ENCODE results near the gene MMP17.

MMP17 gene

GRCh38 chr12:131828671-131829355, 620 bp downstream of the MMP17 start:
- DNase-seq (ENCODE audit: low spot score in 2 of 2) (no peak), ATAC-seq (replicated peaks; ENCODE audit: extremely low read depth, poor library complexity, severe bottlenecking) (no peak)
- H3K27me3 Mint-ChIP-seq, result peaks cover 62% of the 10 kb centered on the region
- peak overlapping the region; percentile 71 for H3K4me3 Mint-ChIP-seq
- H3K36me3 Mint-ChIP-seq (ENCODE audit: insufficient read depth), result peaks cover 1% of the 10 kb centered on the region
- no peaks in the 10 kb centered on the region for H3K9me3 Mint-ChIP-seq
- no peak overlapping the region for H3K27ac Mint-ChIP-seq (ENCODE audit: low read depth)
- H3K4me1 Mint-ChIP-seq, result peaks cover 6% of the 10 kb centered on the region

- Mint-ChIP-seq H3K27ac (ENCODE audit: low read depth) (no peak overlapping the region), H3K4me3 (peak overlapping the region; percentile 71), H3K36me3 (ENCODE audit: insufficient read depth) (peaks cover 1% of the 10 kb centered on the region), H3K27me3 (peaks cover 61% of the 10 kb centered on the region), H3K9me3 (no peaks in the 10 kb centered on the region), H3K4me1 (peaks cover 6% of the 10 kb centered on the region)
- DNase-seq (ENCODE audit: low spot score in 2 of 2) (no peak), ATAC-seq (replicated peaks; ENCODE audit: extremely low read depth, poor library complexity, severe bottlenecking) (no peak)
Measured at GRCh38 chr12:131829356-131829747, 1.2 kb downstream of the MMP17 start.

GRCh38 chr12:131829791-131830334, 1.7 kb downstream of the MMP17 start:
- no peak for DNase-seq (ENCODE audit: low spot score in 2 of 2)
- Mint-ChIP-seq H3K27ac (ENCODE audit: low read depth) (no peak overlapping the region), H3K4me1 (peaks cover 6% of the 10 kb centered on the region), H3K4me3 (peak overlapping the region; percentile 71), H3K36me3 (ENCODE audit: insufficient read depth) (peaks cover 1% of the 10 kb centered on the region), H3K9me3 (no peaks in the 10 kb centered on the region), H3K27me3 (peaks cover 56% of the 10 kb centered on the region)
- ATAC-seq (replicated peaks; ENCODE audit: extremely low read depth, poor library complexity, severe bottlenecking), result no peak

- Mint-ChIP-seq H3K4me1 (peaks cover 6% of the 10 kb centered on the region), H3K36me3 (ENCODE audit: insufficient read depth) (peaks cover 1% of the 10 kb centered on the region), H3K27me3 (peaks cover 50% of the 10 kb centered on the region), H3K9me3 (no peaks in the 10 kb centered on the region), H3K27ac (ENCODE audit: low read depth) (no peak overlapping the region), H3K4me3 (peak overlapping the region; percentile 44)
- ATAC-seq (replicated peaks; ENCODE audit: extremely low read depth, poor library complexity, severe bottlenecking) (no peak), DNase-seq (ENCODE audit: low spot score in 2 of 2) (no peak)
Measured at GRCh38 chr12:131830335-131830913, 2.2 kb downstream of the MMP17 start.

- DNase-seq (ENCODE audit: low spot score in 2 of 2) (no peak), ATAC-seq (replicated peaks; ENCODE audit: extremely low read depth, poor library complexity, severe bottlenecking) (no peak)
- Mint-ChIP-seq H3K4me3 (peak overlapping the region; percentile 44), H3K36me3 (ENCODE audit: insufficient read depth) (peaks cover 1% of the 10 kb centered on the region), H3K27ac (ENCODE audit: low read depth) (no peak overlapping the region), H3K27me3 (peaks cover 44% of the 10 kb centered on the region), H3K4me1 (peaks cover 6% of the 10 kb centered on the region), H3K9me3 (no peaks in the 10 kb centered on the region)
Measured at GRCh38 chr12:131830914-131831571, 2.9 kb downstream of the MMP17 start.

GRCh38 chr12:131831635-131832041, 3.4 kb downstream of the MMP17 start:
- Mint-ChIP-seq H3K9me3 (no peaks in the 10 kb centered on the region), H3K36me3 (ENCODE audit: insufficient read depth) (peaks cover 1% of the 10 kb centered on the region), H3K4me1 (peaks cover 6% of the 10 kb centered on the region), H3K27me3 (peaks cover 38% of the 10 kb centered on the region), H3K27ac (ENCODE audit: low read depth) (no peak overlapping the region), H3K4me3 (peak overlapping the region; percentile 44)
- ATAC-seq (replicated peaks; ENCODE audit: extremely low read depth, poor library complexity, severe bottlenecking) (no peak), DNase-seq (ENCODE audit: low spot score in 2 of 2) (no peak)

- Mint-ChIP-seq H3K27ac (ENCODE audit: low read depth) (no peak overlapping the region), H3K4me1 (peaks cover 6% of the 10 kb centered on the region), H3K36me3 (ENCODE audit: insufficient read depth) (no peaks in the 10 kb centered on the region), H3K9me3 (no peaks in the 10 kb centered on the region), H3K27me3 (peaks cover 29% of the 10 kb centered on the region), H3K4me3 (no peak overlapping the region)
- DNase-seq (ENCODE audit: low spot score in 2 of 2), result no peak
- ATAC-seq (replicated peaks; ENCODE audit: extremely low read depth, poor library complexity, severe bottlenecking), result no peak
Measured at GRCh38 chr12:131832321-131833231, 4.4 kb downstream of the MMP17 start.

- H3K27ac Mint-ChIP-seq (ENCODE audit: low read depth), result no peak overlapping the region
Measured at GRCh38 chr12:131833288-131833895, 5.2 kb downstream of the MMP17 start.

GRCh38 chr12:131833896-131834641, 5.9 kb downstream of the MMP17 start:
- Mint-ChIP-seq H3K36me3 (ENCODE audit: insufficient read depth) (no peaks in the 10 kb centered on the region), H3K4me1 (peaks cover 6% of the 10 kb centered on the region), H3K4me3 (no peak overlapping the region), H3K27ac (ENCODE audit: low read depth) (no peak overlapping the region), H3K27me3 (peaks cover 28% of the 10 kb centered on the region), H3K9me3 (no peaks in the 10 kb centered on the region)
- no peak for ATAC-seq (replicated peaks; ENCODE audit: extremely low read depth, poor library complexity, severe bottlenecking)
- DNase-seq (ENCODE audit: low spot score in 2 of 2), result no peak

More at GRCh38 chr12:131833288-131833895, 5.2 kb downstream of the MMP17 start:
- ATAC-seq (replicated peaks; ENCODE audit: extremely low read depth, poor library complexity, severe bottlenecking), result no peak
- Mint-ChIP-seq H3K27me3 (peaks cover 28% of the 10 kb centered on the region), H3K36me3 (ENCODE audit: insufficient read depth) (no peaks in the 10 kb centered on the region), H3K9me3 (no peaks in the 10 kb centered on the region), H3K4me1 (peaks cover 6% of the 10 kb centered on the region), H3K4me3 (no peak overlapping the region)
- no peak for DNase-seq (ENCODE audit: low spot score in 2 of 2)

GRCh38 chr12:131834798-131835615, 6.8 kb downstream of the MMP17 start:
- H3K4me3 Mint-ChIP-seq, result no peak overlapping the region
- H3K27ac Mint-ChIP-seq (ENCODE audit: low read depth), result no peak overlapping the region
- H3K9me3 Mint-ChIP-seq, result no peaks in the 10 kb centered on the region

More at GRCh38 chr12:131834798-131835615, 6.8 kb downstream of the MMP17 start:
- H3K36me3 Mint-ChIP-seq (ENCODE audit: insufficient read depth), result no peaks in the 10 kb centered on the region
- DNase-seq (ENCODE audit: low spot score in 2 of 2), result no peak
- no peaks in the 10 kb centered on the region for H3K4me1 Mint-ChIP-seq
- H3K27me3 Mint-ChIP-seq, result peaks cover 19% of the 10 kb centered on the region
- ATAC-seq (replicated peaks; ENCODE audit: extremely low read depth, poor library complexity, severe bottlenecking), result no peak
